Mesodermal cell (in vitro differentiated cells): Measurements from ENCODE around the gene VWF.
"Not testable (repeated sequence)": the region's sequence is repeated elsewhere in the genome, so short reads cannot be mapped to it uniquely, and the experiment has no call there.

Experiments
- H3K27ac ChIP-seq: 2 replicates; pipeline ENCODE4 v1.7.0; 2013; ENCODE audit warnings: mild to moderate bottlenecking, low read depth, low read length, moderate library complexity; ENCODE audit not compliant: severe bottlenecking
- H3K36me3 ChIP-seq: 2 replicates; pipeline ENCODE4 v1.7.1; 2013; ENCODE audit warnings: mild to moderate bottlenecking, low read length, moderate library complexity; ENCODE audit not compliant: control insufficient read depth, insufficient read depth
- H3K4me1 ChIP-seq: one replicate; pipeline ENCODE4 v1.7.1; 2013; ENCODE audit warnings: mild to moderate bottlenecking, low read length; ENCODE audit not compliant: insufficient read depth, control insufficient read depth, poor library complexity, severe bottlenecking
- H3K4me3 ChIP-seq: 2 replicates; pipeline ENCODE4 v1.7.0; 2013; ENCODE audit warnings: low read length, control low read depth, mild to moderate bottlenecking; ENCODE audit not compliant: insufficient read depth, poor library complexity, severe bottlenecking; ENCODE audit errors: extremely low read depth
- H3K9me3 ChIP-seq: 2 replicates; pipeline ENCODE4 v1.7.1; 2013; ENCODE audit warnings: mild to moderate bottlenecking, low read length, moderate library complexity; ENCODE audit not compliant: control insufficient read depth
- WGBS, 2 experiments: methylation state at CpG; one replicate each; pipeline ENCODE4 v1.1.5; 2013; ENCODE audit warnings: missing lambda C conversion rate in 2 of 2; ENCODE audit not compliant: insufficient coverage in 2 of 2; 5-methylcytosine and 5-hydroxymethylcytosine counted together

VWF gene

DNA sequence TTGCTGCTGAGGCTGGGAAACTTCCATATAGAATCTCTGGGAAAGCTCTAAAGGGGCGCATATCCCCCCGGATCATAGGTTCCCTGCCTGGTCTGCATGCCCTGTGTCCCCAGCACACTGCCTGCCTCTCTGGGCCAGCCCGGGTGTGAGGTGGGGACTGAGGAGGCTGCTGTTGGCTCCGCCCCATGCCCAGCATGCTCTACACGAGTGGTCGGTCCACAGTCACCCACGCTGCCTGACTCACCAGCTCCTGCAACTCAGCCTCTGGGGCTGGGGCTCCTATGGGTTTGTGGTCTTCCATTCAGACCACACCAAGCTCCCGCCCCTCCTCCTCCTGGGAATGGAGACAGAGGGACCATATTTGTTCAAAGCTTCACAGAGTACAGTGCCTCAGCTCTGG is 90.9 kb downstream of the VWF start:
- Histone ChIP-seq H3K27ac (no peak overlapping the region), H3K4me1 (no peaks in the 10 kb centered on the region), H3K4me3 (no peak overlapping the region), H3K36me3 (no peaks in the 10 kb centered on the region), H3K9me3 (no peaks in the 10 kb centered on the region)
- 88 to 96% methylated on average over 5 to 8 of the region's 8 CpGs for WGBS, 2 experiments

DNA sequence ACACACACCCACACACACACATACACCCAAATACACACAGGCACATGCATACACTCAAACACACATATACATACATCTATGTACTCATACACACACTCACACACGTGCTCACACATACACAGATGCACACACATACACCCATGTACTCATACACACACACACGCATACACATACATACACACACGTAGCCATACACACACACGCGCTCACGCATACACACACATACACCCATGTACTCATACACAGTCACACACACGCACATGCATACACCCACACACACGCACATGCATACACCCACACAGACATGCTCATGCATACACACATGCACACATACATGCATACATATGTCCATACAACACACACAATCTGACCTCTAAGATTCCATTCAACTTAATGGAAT is 91.7 kb downstream of the VWF start:
- Histone ChIP-seq H3K4me3 (no peak overlapping the region), H3K36me3 (no peaks in the 10 kb centered on the region), H3K27ac (no peak overlapping the region), H3K9me3 (no peaks in the 10 kb centered on the region), H3K4me1 (no peaks in the 10 kb centered on the region)
- WGBS, 2 experiments, result 87 to 90% methylated on average over 8 of the region's 8 CpGs

DNA sequence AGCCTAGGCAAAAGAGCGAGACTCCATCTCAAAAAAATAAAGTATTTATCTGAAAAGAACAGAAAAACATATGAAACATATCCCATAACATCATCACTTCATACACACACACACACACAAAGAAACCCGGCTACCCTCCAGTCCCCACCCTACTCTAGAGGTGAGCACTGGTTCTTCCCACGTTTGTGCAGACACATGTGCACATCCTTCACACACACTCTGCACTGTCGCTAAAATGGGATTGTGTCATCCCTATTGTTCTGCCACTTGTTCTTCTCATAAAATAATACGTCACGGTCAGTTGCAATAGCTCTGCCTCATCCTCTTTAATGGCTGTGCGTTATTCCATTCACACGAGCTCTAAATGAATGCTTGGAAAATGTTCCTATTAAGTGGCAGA is 93.5 kb downstream of the VWF start:
- no peaks in the 10 kb centered on the region for H3K9me3 ChIP-seq
- no peak overlapping the region for H3K27ac ChIP-seq
- WGBS, 2 experiments, result 83 to 89% methylated on average over 5 to 7 of the region's 8 CpGs
- no peaks in the 10 kb centered on the region for H3K36me3 ChIP-seq
- H3K4me1 ChIP-seq, result no peaks in the 10 kb centered on the region
- H3K4me3 ChIP-seq, result no peak overlapping the region

DNA sequence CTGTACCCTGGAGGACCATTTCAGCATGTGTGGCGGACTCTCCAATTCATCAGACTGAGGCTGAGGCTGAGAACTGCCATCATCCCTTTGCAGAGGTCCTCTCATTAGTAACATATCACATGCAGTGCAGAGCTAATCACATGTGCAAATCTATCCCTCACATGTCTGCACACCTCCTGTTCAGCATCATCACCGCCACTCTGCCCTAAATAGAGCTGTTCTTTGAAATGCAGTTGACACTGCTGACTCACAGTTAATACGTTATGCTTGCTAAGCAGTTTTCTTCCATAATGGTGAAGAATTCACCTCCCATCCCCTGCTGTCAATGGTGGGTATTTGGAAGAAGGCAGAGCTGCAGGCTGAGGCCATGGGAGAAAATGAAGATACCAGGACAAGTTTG is 94.4 kb downstream of the VWF start:
- Histone ChIP-seq H3K4me1 (no peaks in the 10 kb centered on the region), H3K36me3 (no peaks in the 10 kb centered on the region), H3K27ac (no peak overlapping the region), H3K9me3 (no peaks in the 10 kb centered on the region), H3K4me3 (no peak overlapping the region)
- WGBS, 2 experiments, result 76 to 89% methylated on average over 2 of the region's 3 CpGs

DNA sequence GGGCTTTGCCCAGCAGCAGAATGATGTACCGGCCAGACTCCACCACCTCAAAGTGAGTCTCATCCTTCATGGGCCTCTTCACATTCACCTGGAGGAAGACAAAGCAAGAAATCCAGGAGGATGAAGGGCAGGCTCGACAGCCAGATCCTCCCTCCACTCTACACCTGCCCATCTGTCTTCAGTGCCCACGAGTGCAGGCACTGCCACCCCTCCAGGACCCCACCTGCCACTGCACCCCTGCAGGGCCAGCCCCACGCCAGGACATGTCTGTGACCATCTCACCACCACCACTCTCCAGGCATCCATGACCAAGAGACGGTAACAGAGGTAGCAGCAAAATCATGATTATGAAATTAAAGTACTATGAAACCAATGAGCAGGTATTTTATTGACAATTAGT is 95.1 kb downstream of the VWF start:
- Histone ChIP-seq H3K4me3 (no peak overlapping the region), H3K27ac (no peak overlapping the region), H3K9me3 (no peaks in the 10 kb centered on the region), H3K4me1 (no peaks in the 10 kb centered on the region), H3K36me3 (no peaks in the 10 kb centered on the region)
- 87 to 100% methylated on average over 2 to 3 of the region's 5 CpGs for WGBS, 2 experiments

DNA sequence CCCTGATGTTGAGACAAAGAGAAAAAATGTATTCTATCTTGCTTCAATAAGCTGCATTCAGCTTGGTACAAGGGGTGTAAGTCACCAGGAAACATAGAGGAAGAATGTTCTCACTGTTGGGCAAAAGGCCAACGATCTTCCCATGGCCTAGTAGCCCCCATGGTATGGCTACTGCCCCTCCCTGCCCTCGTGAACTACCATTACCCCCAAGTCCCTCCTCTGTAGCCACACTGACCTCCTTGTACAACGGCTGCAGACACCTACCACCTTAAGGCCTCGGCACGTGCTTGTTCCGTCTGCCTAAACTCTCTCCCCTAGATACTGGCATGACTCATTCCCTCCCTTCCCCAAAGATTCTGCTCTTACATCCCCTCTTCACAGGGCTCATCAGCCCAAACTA is 97.5 kb downstream of the VWF start:
- Histone ChIP-seq H3K36me3 (no peaks in the 10 kb centered on the region), H3K9me3 (no peaks in the 10 kb centered on the region), H3K4me1 (no peaks in the 10 kb centered on the region), H3K4me3 (no peak overlapping the region), H3K27ac (no peak overlapping the region)
- 81 to 100% methylated on average over 6 of the region's 6 CpGs for WGBS, 2 experiments

DNA sequence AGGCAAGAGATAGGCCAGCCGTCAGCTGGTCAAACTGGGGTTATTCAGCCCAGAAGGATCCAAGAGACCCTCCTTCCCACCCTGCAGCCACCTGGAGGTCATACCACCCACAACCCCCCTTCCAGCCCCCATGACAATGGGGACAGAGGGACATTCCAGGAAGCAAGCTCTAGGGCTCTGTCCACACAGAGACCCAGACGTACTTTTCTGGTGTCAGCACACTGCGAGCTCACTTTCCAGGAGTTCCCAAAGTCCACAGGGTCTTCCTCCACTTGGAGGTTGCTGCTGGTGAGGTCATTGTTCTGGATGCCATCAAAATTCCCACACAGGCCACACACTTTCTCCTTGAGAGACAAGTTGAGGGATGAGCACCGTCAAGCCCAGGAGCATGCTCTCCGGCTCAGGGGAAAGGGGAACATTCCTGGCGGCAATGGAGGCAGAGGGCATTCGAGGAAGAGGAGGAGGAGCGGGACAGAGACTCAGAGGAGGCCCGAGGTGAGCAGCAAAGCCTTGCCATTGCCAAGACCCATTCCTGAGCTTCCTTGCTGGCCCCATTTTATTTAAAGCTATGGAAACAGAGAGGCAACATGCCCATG is 98.7 kb downstream of the VWF start:
- not testable (repeated sequence) for H3K4me1 ChIP-seq, H3K9me3 ChIP-seq, H3K4me3 ChIP-seq, H3K36me3 ChIP-seq, H3K27ac ChIP-seq
- WGBS, 2 experiments, result 73 to 79% methylated on average over 5 to 6 of the region's 9 CpGs

DNA sequence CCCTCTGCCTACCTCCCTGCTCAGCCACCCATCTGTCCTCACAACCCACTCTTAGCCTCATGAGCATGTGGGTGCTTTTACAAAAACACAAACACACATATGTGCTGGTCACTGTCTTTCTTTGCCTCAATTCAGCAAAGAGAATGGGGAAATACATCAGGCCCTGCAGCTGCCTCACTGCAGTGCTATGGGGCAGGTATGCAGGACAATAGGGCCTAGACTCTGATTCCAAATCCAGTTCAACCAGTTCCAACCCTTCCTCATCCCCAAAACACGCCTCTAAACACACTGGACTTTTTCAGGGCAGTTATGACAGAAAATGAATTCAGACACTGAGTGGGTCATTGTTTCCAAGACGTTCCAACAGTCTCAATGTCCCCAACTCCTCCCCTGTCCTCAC is 100.4 kb downstream of the VWF start:
- H3K4me1 ChIP-seq, H3K27ac ChIP-seq, H3K36me3 ChIP-seq, H3K9me3 ChIP-seq, H3K4me3 ChIP-seq: not testable (repeated sequence)
- WGBS, 2 experiments, result 83% methylated on average over 1 of the region's 2 CpGs; no CpG with 5 or more reads in 1 of the 2 experiments

DNA sequence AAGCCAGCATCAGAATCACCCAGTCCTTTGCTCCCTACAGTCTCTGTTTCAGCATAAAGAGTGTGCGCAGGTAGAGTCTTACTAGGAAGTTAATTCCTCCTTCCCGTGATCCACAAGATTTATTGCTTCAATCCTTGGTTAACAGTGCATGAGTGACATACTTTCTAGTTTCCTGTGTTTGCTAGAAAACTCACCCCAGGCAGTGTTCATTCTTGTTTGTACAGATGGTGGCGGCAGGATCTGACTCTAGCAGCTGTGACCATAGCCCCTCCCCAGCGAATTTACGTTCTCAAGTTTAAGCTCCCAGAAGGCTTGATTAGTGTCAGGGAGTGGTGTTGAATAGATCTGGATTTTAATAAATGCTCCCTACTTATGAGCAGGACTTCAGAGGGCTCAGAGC is 103.5 kb downstream of the VWF start:
- H3K4me1 ChIP-seq, result no peaks in the 10 kb centered on the region
- no peaks in the 10 kb centered on the region for H3K36me3 ChIP-seq
- no peak overlapping the region for H3K4me3 ChIP-seq
- no peak overlapping the region for H3K27ac ChIP-seq
- WGBS, 2 experiments, result 87 to 100% methylated on average over 1 to 3 of the region's 5 CpGs
- H3K9me3 ChIP-seq, result no peaks in the 10 kb centered on the region

DNA sequence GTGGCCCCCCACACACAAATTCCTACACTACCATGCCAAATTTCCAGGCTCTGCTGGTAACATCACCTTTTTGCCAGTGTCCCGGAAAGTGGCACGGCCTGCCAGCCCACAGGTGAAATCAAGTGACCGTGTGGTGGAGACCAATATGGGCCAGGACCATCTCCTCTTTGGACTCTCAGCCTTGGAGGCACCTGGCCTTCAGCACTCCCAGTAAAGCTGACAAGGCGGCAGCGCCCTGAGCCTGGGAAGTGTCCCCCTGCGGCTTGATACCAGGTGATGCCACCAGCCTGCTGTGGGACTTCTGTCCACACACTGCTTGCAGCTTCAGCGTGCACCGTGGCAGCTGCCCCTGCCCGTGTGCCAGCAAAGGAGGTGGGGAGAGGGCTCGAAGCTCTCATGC is 104.0 kb downstream of the VWF start:
- H3K4me3 ChIP-seq, H3K9me3 ChIP-seq, H3K36me3 ChIP-seq, H3K27ac ChIP-seq, H3K4me1 ChIP-seq: not testable (repeated sequence)
- WGBS, 2 experiments, result no CpG with 5 or more reads among the region's 10 CpGs

DNA sequence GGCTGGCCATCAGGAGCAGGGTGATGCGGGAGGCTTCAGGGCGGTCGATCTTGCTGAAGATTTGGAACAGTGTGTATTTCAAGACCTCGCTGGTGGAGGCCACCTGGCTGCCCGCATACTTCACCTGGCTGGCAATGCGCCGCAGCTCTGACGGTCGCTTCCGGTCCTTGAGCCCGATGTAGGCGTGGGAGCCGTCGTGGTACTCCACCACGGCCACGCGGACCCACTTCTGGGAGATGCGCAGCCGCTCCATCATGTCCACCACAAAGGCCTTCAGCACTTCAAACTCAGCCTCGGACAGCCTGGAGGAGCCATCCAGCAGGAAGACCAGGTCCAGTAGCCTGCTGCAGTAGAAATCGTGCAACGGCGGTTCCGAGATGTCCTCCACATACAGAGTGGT is 105.2 kb downstream of the VWF start:
- not testable (repeated sequence) for H3K36me3 ChIP-seq, H3K4me1 ChIP-seq, H3K9me3 ChIP-seq, H3K27ac ChIP-seq, H3K4me3 ChIP-seq
- WGBS, 2 experiments, result 95 to 96% methylated on average over 5 to 10 of the region's 24 CpGs
